ENCODE data around the gene GOLM1.

GRCh38 chr9:86036555-86036954 is 62.8 kb downstream of the GOLM1 start:
- TF ChIP-seq, protein P1, sequence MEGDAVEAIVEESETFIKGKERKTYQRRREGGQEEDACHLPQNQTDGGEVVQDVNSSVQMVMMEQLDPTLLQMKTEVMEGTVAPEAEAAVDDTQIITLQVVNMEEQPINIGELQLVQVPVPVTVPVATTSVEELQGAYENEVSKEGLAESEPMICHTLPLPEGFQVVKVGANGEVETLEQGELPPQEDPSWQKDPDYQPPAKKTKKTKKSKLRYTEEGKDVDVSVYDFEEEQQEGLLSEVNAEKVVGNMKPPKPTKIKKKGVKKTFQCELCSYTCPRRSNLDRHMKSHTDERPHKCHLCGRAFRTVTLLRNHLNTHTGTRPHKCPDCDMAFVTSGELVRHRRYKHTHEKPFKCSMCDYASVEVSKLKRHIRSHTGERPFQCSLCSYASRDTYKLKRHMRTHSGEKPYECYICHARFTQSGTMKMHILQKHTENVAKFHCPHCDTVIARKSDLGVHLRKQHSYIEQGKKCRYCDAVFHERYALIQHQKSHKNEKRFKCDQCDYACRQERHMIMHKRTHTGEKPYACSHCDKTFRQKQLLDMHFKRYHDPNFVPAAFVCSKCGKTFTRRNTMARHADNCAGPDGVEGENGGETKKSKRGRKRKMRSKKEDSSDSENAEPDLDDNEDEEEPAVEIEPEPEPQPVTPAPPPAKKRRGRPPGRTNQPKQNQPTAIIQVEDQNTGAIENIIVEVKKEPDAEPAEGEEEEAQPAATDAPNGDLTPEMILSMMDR (IDR thresholded peaks at IDR 0.05): no peak
- TF ChIP-seq, protein P2, sequence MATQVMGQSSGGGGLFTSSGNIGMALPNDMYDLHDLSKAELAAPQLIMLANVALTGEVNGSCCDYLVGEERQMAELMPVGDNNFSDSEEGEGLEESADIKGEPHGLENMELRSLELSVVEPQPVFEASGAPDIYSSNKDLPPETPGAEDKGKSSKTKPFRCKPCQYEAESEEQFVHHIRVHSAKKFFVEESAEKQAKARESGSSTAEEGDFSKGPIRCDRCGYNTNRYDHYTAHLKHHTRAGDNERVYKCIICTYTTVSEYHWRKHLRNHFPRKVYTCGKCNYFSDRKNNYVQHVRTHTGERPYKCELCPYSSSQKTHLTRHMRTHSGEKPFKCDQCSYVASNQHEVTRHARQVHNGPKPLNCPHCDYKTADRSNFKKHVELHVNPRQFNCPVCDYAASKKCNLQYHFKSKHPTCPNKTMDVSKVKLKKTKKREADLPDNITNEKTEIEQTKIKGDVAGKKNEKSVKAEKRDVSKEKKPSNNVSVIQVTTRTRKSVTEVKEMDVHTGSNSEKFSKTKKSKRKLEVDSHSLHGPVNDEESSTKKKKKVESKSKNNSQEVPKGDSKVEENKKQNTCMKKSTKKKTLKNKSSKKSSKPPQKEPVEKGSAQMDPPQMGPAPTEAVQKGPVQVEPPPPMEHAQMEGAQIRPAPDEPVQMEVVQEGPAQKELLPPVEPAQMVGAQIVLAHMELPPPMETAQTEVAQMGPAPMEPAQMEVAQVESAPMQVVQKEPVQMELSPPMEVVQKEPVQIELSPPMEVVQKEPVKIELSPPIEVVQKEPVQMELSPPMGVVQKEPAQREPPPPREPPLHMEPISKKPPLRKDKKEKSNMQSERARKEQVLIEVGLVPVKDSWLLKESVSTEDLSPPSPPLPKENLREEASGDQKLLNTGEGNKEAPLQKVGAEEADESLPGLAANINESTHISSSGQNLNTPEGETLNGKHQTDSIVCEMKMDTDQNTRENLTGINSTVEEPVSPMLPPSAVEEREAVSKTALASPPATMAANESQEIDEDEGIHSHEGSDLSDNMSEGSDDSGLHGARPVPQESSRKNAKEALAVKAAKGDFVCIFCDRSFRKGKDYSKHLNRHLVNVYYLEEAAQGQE (IDR thresholded peaks at IDR 0.05; ENCODE audit: insufficient read depth in 1 of 2, low read depth in 2 of 2, low read length in 1 of 2): no peak
- TF ChIP-seq POLR2AphosphoS5 (IDR thresholded peaks at IDR 0.05; ENCODE audit: low read depth, low read length) (no peak), TCF7L2 (IDR thresholded peaks at IDR 0.05; ENCODE audit: low read depth, low read length) (no peak), SIN3A (IDR thresholded peaks at IDR 0.05; ENCODE audit: borderline replicate concordance, insufficient read depth, low read depth, low read length) (no peak)
